B cell (primary cell): Measurements from ENCODE around the gene NFATC2. TPM values are rescaled to one million over a fixed set of nuclear protein-coding genes. Genes with fewer than 3 reads are reported as not detected.
A peak's percentile ranks its signal among the peaks of the same experiment; 100 is the strongest.

Source experiments
- ATAC-seq: fragments of 200-7000 bp; cut with Tn5 transposase; one replicate; pipeline ENCODE4 v1.10.0; 2021; ENCODE audit warnings: low read depth, mild to moderate bottlenecking, moderate number of reproducible peaks, moderate library complexity
- CTCF ChIA-PET: fragments of 350-600 bp; sonication (Branson Sonifier 250); formaldehyde crosslinking; loops from one replicate; lab custom pipeline; 2021; ENCODE audit warnings: antibody characterized with exemption, inconsistent platforms; lab: Charles Lee
- POLR2A ChIA-PET: fragments of 350-600 bp; sonication (Branson Sonifier 250); formaldehyde crosslinking; loops from one replicate; lab custom pipeline; 2021; ENCODE audit warnings: antibody characterized with exemption; lab: Charles Lee
- DNase-seq: peaks from one replicate; pipeline ENCODE4 v3.0.0; 2013
- H2AFZ ChIP-seq: 2 replicates; pipeline ENCODE4 v1.6.1; 2012; ENCODE audit warnings: mild to moderate bottlenecking, low read depth, low read length; ENCODE audit not compliant: insufficient read depth, poor library complexity, severe bottlenecking
- H3K27ac ChIP-seq, 2 donors: 1 replicate in 1 of 2; 2 replicates in 1 of 2; pipeline ENCODE4 v1.5.1; 2012 to 2013; ENCODE audit warnings: low read length in 2 of 2, mild to moderate bottlenecking in 2 of 2, moderate library complexity in 1 of 2
- H3K27me3 ChIP-seq, 4 experiments: fragments of 200-600 bp in 1 of 4; sonication (generic) in 1 of 4; replicated peaks in 1 of 4; 1 replicate in 2 of 4; 2 replicates in 2 of 4; pipeline versions ENCODE4 v1.6.1 to v1.7.0; 2013 to 2016; ENCODE audit warnings: low read length in 3 of 4, mild to moderate bottlenecking in 2 of 4, mixed read lengths in 1 of 4, moderate library complexity in 1 of 4; ENCODE audit not compliant: insufficient read depth in 4 of 4, control insufficient read depth in 3 of 4; ENCODE audit errors: control extremely low read depth in 1 of 4
- H3K36me3 ChIP-seq, 2 experiments: replicated peaks in 1 of 2; 1 replicate in 1 of 2; 2 replicates in 1 of 2; pipeline versions ENCODE4 v1.6.1 to v1.7.1; 2013; ENCODE audit warnings: low read length in 1 of 2; ENCODE audit not compliant: insufficient read depth in 2 of 2, control insufficient read depth in 1 of 2; ENCODE audit errors: control extremely low read depth in 1 of 2, extremely low read depth in 1 of 2
- H3K4me1 ChIP-seq, 2 donors: fragments of 200-600 bp in 1 of 2; sonication (generic) in 1 of 2; 1 replicate in 1 of 2; 2 replicates in 1 of 2; pipeline versions ENCODE4 v1.5.1 to v1.6.1; 2013 to 2017; ENCODE audit warnings: low read length in 2 of 2; ENCODE audit not compliant: control insufficient read depth in 2 of 2, insufficient read depth in 2 of 2
- H3K4me2 ChIP-seq: replicated peaks from 2 replicates; pipeline ENCODE3; 2012; ENCODE audit warnings: mild to moderate bottlenecking, low read depth, low read length; ENCODE audit not compliant: poor library complexity, severe bottlenecking
- H3K4me3 ChIP-seq, 5 experiments: fragments of 200-600 bp in 1 of 5; sonication (generic) in 1 of 5; 1 replicate in 3 of 5; 2 replicates in 2 of 5; pipeline versions ENCODE4 v1.5.1 to v1.7.0; 2011 to 2016; ENCODE audit warnings: low read length in 4 of 5, mild to moderate bottlenecking in 4 of 5, low read depth in 2 of 5, control low read depth in 1 of 5, moderate library complexity in 1 of 5; ENCODE audit not compliant: insufficient read depth in 1 of 5; ENCODE audit errors: control extremely low read depth in 1 of 5, extremely low read depth in 1 of 5
- H3K79me2 ChIP-seq: fragments of 200-600 bp; sonication (generic); one replicate; pipeline ENCODE4 v1.6.0; 2016; ENCODE audit warnings: low read length; ENCODE audit not compliant: control insufficient read depth, insufficient read depth
- H3K9ac ChIP-seq: fragments of 200-600 bp; sonication (generic); 2 replicates; pipeline ENCODE4 v1.6.1; 2017; ENCODE audit warnings: mild to moderate bottlenecking, low read length, moderate library complexity
- H3K9me3 ChIP-seq, 3 donors: one replicate each; pipeline versions ENCODE4 v1.6.1 to v1.7.1; 2013; ENCODE audit warnings: low read length in 2 of 3; ENCODE audit not compliant: control insufficient read depth in 2 of 3, insufficient read depth in 1 of 3; ENCODE audit errors: control extremely low read depth in 1 of 3
- H4K20me1 ChIP-seq: 2 replicates; pipeline ENCODE4 v1.6.0; 2012; ENCODE audit warnings: mild to moderate bottlenecking, low read length; ENCODE audit not compliant: insufficient read depth, control insufficient read depth, poor library complexity, severe bottlenecking
- H3K27ac Mint-ChIP-seq: one replicate; pipeline ENCODE4 v1.8.0; 2021; ENCODE audit warnings: mixed read lengths
- H3K27me3 Mint-ChIP-seq: one replicate; pipeline ENCODE4 v1.8.0; 2021; ENCODE audit warnings: mixed read lengths
- H3K4me1 Mint-ChIP-seq: one replicate; pipeline ENCODE4 v1.8.0; 2021; ENCODE audit warnings: mixed read lengths
- H3K4me3 Mint-ChIP-seq: one replicate; pipeline ENCODE4 v1.8.0; 2021; ENCODE audit warnings: mixed read lengths
- H3K9me3 Mint-ChIP-seq: one replicate; pipeline ENCODE4 v1.8.0; 2022; ENCODE audit warnings: mixed read lengths; ENCODE audit not compliant: insufficient read depth
- EZH2 ChIP-seq: IDR thresholded peaks from 2 replicates; pipeline ENCODE4 v1.6.1; 2012; ENCODE audit warnings: borderline replicate concordance, low read depth, mild to moderate bottlenecking, moderate library complexity, low read length; ENCODE audit not compliant: insufficient read depth, poor library complexity, severe bottlenecking
- WGBS: methylation state at CpG from one replicate; pipeline ENCODE4 v1.1.5; 2013; ENCODE audit warnings: missing lambda C conversion rate; ENCODE audit not compliant: insufficient coverage; 5-methylcytosine and 5-hydroxymethylcytosine counted together
- intact Hi-C: fragments of 100-400 bp; cut with micrococcal nuclease; formaldehyde crosslinking; loops from one replicate; pipeline ENCODE4 v1.10.0; 2022
- polyA plus RNA-seq: library from polyadenylated mRNA; depleted of rRNA; stranded (reverse); fragments of >200 nt; gene quantifications from 2 replicates; pipeline ENCODE4 v1.2.3, GENCODE V29; 2012
- total RNA-seq, 2 donors: library from RNA; stranded (reverse); fragments of 120-200 nt in 1 of 2; gene quantifications; 1 replicate in 1 of 2; 2 replicates in 1 of 2; pipeline versions ENCODE4 v1.2.3 to v1.2.4, GENCODE V29; 2013 to 2022
- TF ChIP-seq, protein P1 (sequence below): fragments of 200-600 bp; IDR thresholded peaks from one replicate; pipeline ENCODE4 v1.8.0; 2022; ENCODE audit warnings: antibody characterized with exemption, mild to moderate bottlenecking

Gene NFATC2
- total and polyA plus RNA-seq, 2 donors (not counting 1 experiment from before 2014, with no cell fraction given): 10.1 to 38.0 TPM

- 96% methylated on average over 27 of the region's 27 CpGs for WGBS
- H3K4me1 ChIP-seq: peaks cover 7 to 13% of the 10 kb centered on the region in 2 donors
- no peak for DNase-seq
- no peak overlapping the region for H3K4me3 ChIP-seq
- H3K36me3 ChIP-seq: peaks cover 0 to 76% of the 10 kb centered on the region in 2 experiments
- ATAC-seq: no peak
- Mint-ChIP-seq H3K9me3 (no peaks in the 10 kb centered on the region), H3K27ac (no peak overlapping the region), H3K4me3 (no peak overlapping the region), H3K27me3 (no peaks in the 10 kb centered on the region), H3K4me1 (peaks cover 22% of the 10 kb centered on the region)
- H3K27me3 ChIP-seq: no peaks in the 10 kb centered on the region
- no peak overlapping the region for H3K9ac ChIP-seq
- POLR2A ChIA-PET: interaction anchor here (0.6 kb wide), 1 partner anchor 25 kb away, joined by 3 read pairs; no protein-coding TSS in a partner anchor
- CTCF ChIA-PET: no interaction called here
- no peak overlapping the region for H3K27ac ChIP-seq
- no peaks in the 10 kb centered on the region for H4K20me1 ChIP-seq
- no peak for TF ChIP-seq EZH2
- TF ChIP-seq, protein P1, sequence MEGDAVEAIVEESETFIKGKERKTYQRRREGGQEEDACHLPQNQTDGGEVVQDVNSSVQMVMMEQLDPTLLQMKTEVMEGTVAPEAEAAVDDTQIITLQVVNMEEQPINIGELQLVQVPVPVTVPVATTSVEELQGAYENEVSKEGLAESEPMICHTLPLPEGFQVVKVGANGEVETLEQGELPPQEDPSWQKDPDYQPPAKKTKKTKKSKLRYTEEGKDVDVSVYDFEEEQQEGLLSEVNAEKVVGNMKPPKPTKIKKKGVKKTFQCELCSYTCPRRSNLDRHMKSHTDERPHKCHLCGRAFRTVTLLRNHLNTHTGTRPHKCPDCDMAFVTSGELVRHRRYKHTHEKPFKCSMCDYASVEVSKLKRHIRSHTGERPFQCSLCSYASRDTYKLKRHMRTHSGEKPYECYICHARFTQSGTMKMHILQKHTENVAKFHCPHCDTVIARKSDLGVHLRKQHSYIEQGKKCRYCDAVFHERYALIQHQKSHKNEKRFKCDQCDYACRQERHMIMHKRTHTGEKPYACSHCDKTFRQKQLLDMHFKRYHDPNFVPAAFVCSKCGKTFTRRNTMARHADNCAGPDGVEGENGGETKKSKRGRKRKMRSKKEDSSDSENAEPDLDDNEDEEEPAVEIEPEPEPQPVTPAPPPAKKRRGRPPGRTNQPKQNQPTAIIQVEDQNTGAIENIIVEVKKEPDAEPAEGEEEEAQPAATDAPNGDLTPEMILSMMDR: no peak
- intact Hi-C loops: no loop called here
- H3K9me3 ChIP-seq: no peaks in the 10 kb centered on the region
- H2AFZ ChIP-seq: no peak overlapping the region
- peaks cover 21% of the 10 kb centered on the region for H3K79me2 ChIP-seq
- no peak overlapping the region for H3K4me2 ChIP-seq
These were observed 110.2 kb downstream of the NFATC2 start for GRCh38 chr20:51432251-51432784.

DNA sequence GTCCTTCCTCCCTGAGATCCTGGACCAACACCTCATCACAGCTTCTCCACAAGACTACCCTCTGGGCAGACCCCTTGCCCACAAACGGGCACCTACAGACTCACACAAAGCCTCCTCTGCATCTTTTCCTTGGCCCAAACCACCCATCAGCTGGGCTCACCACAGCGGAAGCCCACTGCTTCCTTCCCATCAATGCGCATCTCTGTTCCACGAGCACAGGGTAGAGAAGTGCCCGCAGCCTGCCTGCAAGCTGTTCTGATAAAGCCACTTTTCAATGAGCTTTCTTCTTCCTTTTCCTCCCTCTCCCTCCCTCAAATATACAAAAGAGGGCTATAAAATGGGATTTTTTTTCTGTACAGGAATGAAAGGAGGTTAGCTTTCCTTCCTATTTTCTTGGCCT is 111.2 kb downstream of the NFATC2 start:
- Histone ChIP-seq H3K4me2 (peak overlapping the region; percentile 10), H3K4me3 (no peak overlapping the region), H2AFZ (no peak overlapping the region), H3K9ac (no peak overlapping the region), H3K36me3 (peaks cover 0 to 82% of the 10 kb centered on the region in 2 experiments), H4K20me1 (no peaks in the 10 kb centered on the region), H3K79me2 (peaks cover 21% of the 10 kb centered on the region), H3K4me1 (peaks cover 7 to 13% of the 10 kb centered on the region in 2 donors), H3K27ac (peak overlapping the region; percentile 27 to 29), H3K9me3 (no peaks in the 10 kb centered on the region), H3K27me3 (no peaks in the 10 kb centered on the region)
- TF ChIP-seq, protein P1: no peak
- TF ChIP-seq EZH2: no peak
- no peak for ATAC-seq
- Mint-ChIP-seq H3K27me3 (no peaks in the 10 kb centered on the region), H3K27ac (peak overlapping the region; percentile 46), H3K4me1 (peaks cover 30% of the 10 kb centered on the region), H3K4me3 (no peak overlapping the region), H3K9me3 (no peaks in the 10 kb centered on the region)
- intact Hi-C loops: no loop called here
- DNase-seq: no peak
- ChIA-PET POLR2A (no interaction called here), CTCF (no interaction called here)
- WGBS: 13% methylated on average over 3 of the region's 5 CpGs
